CD4-positive, alpha-beta T cell treated with Interleukin-4 for 1 hour (primary cell): ENCODE measurements around the gene FBXW8.

Experiments
- DNase-seq, 2 donors: peaks; one replicate each; pipeline ENCODE4 v3.0.0-alpha.2; 2020 to 2022

FBXW8 gene

GRCh38 chr12:117000316-117000715 lies 89.6 kb downstream of the FBXW8 start:
- DNase-seq = no peak

DNA sequence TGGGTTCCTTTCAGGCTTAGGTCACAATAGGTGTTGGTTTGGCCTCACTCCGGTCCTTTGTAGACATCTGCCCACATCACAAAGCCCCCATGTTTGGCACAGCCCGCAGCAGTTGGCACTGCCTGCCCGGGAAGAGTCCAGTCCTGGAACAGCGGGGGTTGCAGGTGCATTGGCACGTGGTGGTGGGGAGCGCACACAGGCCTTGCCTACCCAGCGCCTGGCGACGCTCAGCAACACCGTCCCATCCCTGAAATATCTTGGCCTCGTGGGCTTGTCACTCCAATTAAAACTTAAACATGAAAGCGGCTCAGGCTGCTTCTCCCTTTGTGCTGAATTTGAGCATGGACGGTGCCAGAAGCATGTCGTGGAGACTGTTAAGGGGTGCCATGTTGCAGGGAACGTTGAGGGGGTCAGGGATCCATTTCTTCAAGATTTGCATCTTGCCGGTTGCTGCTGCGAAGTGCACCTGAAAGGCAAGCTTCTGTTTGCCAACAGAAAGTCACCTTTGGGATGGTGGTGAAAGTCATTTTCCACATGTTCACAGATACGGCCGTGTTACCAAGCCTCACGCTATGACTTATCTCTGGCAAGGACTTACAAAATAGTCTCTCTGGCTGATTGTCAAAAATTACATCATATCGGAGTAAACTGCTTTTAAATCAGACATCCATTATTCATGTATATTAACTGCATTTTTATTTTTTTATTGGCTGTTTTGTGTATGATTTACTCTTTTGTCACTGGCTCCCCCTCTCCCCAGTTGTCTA lies 91.5 kb downstream of the FBXW8 start:
- DNase-seq = no peak

GRCh38 chr12:117003883-117004404 lies 93.2 kb downstream of the FBXW8 start:
- DNase-seq = no peak

- no peak for DNase-seq
These were observed 94.8 kb downstream of the FBXW8 start for GRCh38 chr12:117005417-117006046.

GRCh38 chr12:117006333-117006732 lies 95.6 kb downstream of the FBXW8 start:
- no peak for DNase-seq

DNA sequence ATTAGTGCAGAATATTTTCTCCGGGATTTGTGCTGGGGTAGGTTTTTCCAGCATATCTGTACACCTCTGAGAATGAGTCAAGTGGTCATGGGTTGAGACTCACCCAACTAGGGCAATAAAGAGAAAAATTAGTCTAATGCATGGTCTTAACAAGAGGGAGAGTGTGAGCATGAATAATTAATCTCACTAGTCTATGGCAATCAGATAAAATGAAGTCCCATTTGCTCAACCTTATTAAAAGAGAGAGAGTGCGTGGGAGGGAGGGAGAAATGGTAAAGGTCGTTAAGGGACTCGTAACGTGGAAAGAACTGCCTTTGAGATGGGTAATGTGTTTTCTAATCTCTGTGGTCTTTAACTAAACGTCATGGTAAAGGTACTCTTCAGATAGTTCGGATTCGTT lies 96.8 kb downstream of the FBXW8 start:
- no peak for DNase-seq

DNA sequence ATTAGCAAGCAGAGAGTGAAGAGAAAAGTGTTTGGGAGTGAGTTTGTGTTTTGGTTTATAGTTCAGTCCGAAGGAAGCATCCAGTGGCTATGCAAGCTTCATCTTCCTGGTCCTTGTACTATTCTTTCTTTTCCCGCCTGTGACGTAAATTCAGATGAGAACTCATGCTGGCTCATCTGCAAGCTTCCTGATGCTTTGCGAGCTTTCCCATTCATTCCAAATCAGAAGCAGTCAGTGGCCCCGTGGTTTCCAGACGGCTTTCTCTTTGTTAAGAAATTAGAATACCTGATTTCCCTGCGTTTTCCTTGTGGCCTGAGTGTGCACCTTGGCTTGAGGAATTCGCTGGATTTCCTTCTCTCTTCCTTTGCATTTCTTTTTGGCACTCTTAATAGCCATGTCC lies 99.0 kb downstream of the FBXW8 start:
- DNase-seq = no peak

DNA sequence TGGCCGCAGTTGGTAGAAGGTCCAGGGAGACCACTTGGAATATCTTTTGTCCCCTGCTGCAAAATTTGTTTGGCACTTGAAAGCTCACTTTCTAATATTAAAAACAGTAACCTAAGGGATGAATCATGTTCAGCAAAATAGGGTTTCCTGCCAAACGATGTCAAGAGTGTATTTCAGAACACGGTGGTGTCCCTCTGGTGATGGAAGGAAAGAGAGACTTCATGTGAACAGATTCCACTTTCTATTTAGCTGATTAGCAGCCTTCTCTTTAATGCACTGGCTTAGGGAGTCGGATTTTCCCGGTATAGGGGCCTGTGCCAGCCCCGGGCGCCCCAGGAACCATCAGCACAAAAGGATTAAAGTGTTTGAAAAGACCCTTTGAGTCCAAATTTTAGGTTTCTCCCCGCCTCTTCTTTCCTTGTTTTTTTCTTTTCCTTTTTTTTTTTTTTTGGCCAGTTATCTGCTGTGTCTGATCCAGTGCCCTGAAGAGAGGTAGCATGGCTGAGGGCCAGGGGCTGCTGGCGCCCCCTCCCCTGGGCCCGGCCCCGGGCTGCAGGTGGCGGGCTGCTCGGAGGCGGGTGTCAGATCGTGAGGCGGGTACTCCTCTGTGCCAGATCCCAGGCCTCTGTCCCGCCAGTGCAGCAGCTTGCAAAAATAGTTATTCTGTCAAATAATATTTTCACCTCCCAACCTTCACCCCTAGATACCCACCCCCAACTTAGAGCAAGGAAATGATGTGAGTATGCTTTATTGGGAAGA lies 100.1 kb downstream of the FBXW8 start:
- DNase-seq = no peak

DNA sequence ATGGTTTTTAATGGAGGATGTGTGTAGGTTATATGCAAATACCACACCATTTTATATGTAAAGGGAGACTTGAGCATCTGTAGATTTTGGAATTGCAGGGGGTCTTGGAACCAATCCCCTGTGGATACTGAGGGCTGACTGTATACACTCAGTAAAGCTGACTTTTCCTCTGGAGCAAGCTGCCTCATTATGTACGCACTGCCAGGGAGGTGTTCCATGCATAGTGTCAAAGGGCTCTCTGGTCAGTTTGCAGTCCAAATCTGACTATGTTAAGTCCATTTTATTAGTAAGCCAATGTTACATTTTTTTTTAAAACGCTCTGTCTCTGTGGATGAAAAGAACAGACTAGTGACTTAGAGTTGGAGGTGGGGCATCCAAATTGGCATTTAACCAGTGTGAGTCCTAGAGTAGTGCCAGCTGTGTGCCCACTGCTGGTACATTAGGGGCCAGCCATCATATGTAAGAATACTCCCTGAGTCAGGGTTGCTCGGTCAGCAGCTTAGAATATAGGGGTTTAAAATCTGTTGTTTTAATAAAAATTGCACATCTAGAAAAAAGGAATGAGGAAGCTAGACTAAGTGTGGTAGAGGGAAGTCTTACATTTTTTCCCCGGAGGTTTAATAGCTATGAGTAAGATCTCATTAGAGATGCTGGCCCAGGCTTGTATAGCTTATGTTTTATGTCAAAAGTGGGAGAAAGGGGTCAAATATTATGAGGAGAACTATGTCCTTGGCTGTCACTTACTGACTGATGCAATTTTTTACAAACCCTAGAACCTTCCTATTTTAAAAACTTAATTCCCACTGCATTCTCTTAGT lies 101.4 kb downstream of the FBXW8 start:
- no peak for DNase-seq

DNA sequence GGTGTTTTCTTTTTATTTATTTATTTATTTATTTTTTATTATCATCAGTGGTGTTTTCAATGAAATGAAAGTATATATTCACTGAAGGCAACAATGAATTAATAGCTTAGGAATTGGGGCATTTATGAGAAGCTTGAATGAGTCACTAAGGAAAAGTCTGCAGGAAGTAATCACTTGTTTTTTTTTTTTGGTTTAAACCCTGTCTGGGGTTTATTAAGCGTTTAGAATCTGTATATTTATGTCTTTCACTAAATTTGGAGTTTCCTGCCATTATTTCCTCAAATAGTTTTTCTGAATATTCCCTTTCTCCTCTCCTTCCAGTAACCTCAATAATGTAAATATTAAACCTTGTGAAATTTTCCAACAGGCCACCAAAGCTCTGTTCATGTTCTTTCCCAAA lies 103.0 kb downstream of the FBXW8 start:
- DNase-seq = no peak

GRCh38 chr12:117014342-117014887 lies 103.7 kb downstream of the FBXW8 start:
- DNase-seq = no peak

GRCh38 chr12:117015811-117016210 lies 105.1 kb downstream of the FBXW8 start:
- no peak for DNase-seq

DNA sequence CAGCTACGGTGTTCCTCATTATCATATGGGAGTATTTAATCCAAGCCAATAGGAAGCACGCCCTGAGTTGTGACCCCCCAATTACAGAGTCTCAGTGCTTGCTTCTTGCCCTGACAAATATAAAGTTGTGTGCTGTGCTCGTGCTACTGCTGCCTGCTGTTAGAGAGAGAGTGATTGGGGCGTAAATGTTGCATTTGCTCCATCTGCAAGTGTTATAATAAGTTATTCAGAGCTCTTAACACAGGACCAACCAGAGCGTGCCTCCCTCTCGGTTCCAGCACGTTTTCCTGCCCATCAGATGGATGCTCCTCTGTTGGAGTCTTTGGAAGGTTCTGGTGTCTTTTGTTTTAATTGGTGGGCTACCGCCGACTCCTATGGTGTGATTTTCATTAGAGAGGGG lies 107.1 kb downstream of the FBXW8 start:
- DNase-seq = no peak

GRCh38 chr12:117018276-117018675 lies 107.5 kb downstream of the FBXW8 start:
- no peak for DNase-seq

DNA sequence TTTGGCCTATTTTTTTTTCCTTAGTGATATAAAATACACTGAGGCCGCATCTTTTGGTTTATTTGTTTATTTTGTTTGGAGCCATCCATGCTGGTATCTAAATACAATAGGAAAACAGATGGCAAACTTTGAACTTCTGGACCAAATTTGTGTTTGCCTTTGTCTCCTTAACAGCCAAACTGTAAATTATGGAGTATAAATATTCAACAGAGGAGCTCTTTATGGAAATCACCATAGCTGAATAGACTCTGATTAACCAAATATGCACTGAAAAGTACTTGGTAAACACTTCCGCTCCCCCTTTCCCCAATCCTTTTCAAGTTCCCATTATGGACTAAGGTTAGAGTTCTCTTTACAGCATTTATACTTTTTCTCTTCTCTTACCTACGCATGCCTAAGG lies 107.9 kb downstream of the FBXW8 start:
- no peak for DNase-seq

DNA sequence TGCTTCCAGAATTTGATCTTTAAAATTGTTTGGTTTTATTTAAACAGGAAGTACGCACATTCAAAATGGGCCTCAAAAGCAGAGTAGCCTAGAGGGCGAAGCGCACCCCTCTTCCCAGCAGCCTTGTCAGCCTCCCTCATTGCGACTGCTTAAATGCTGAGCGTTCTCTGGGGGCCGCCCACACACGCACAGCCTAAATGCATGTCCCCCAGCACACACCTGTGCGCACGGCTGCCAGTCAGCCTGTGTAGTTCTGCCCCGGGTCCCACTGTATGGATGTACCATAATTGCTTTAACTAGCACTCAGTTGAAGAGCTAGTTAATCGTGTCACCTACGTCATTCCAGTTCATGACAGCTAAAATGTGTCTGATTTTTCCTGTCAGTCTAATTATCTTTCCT lies 109.1 kb downstream of the FBXW8 start:
- no peak for DNase-seq

DNA sequence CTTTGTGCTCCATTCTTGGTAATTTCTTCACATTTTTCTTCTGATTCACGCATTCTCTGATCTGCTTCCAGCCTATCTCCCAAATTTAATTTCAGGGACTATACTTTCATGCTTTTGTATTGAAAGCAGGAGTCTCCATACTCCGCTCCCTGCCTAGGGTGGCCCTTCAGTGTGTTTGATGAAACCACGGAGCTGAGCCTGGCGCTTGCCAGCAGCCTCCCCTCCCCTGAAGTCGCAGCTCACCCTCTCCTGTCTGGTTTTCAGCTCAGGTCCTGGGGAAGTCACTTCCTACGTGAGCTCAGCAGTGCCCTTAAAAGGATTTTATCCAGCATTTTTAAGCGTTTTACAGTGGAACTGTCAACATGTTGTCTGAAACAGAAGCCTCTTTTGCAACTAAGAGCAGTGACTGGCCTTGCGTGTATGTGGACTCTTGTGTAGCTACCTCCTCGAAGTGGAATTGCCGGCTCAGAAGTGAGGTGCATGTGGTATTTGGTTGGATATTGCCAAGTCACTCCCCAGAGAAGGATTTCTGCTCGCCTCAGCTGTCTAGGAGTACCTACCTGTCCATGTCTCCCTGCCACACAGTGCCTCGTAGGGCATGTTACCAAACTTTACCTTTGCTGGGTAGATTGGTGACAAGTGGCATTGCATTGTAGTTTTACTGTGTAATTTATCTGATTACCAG lies 109.9 kb downstream of the FBXW8 start:
- DNase-seq = no peak

DNA sequence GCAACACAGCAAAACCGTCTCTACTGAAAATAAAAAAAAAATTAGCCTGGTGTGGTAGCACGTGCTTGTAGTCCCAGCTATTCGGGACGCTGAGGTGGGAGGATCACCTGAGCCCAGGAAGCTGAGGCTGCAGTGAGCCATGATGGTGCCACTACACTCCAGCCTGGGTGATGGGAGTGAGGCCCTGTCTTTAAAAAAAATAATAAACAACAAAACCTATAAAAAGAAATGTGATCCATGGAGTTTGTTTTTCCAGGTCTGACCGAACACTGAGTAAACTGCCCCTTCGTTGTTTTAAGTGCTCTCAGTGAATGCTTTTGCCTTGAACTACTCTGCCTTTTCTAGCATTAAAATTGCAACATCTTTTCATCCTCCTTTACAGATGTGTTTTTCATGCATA lies 111.7 kb downstream of the FBXW8 start:
- DNase-seq = no peak

GRCh38 chr12:117023998-117024960 lies 113.5 kb downstream of the FBXW8 start:
- DNase-seq = no peak

- no peak for DNase-seq
These were observed 114.3 kb downstream of the FBXW8 start for GRCh38 chr12:117024961-117025480.
